Mesendoderm (in vitro differentiated cells): Measurements from ENCODE around the gene KRTCAP3.

ENCODE experiments used
- DNase-seq: peaks from one replicate; pipeline ENCODE4 v3.0.0; 2013
- H2AK5ac ChIP-seq: 2 replicates; pipeline ENCODE4 v1.6.1; 2013; ENCODE audit warnings: low read length, inconsistent platforms
- H2BK120ac ChIP-seq: 2 replicates; pipeline ENCODE4 v1.6.1; 2013; ENCODE audit warnings: low read depth, mild to moderate bottlenecking, low read length, moderate library complexity, mixed read lengths
- H2BK15ac ChIP-seq: replicated peaks from 2 replicates; pipeline ENCODE4 v1.6.1; 2013; ENCODE audit warnings: low read depth, mild to moderate bottlenecking, moderate library complexity
- H2BK5ac ChIP-seq: 2 replicates; pipeline ENCODE4 v1.6.1; 2013; ENCODE audit warnings: low read length, inconsistent platforms
- H3K18ac ChIP-seq: 2 replicates; pipeline ENCODE4 v1.6.1; 2013; ENCODE audit warnings: mild to moderate bottlenecking, low read length, mixed read lengths
- H3K23ac ChIP-seq: one replicate; pipeline ENCODE4 v1.6.1; 2013; ENCODE audit warnings: low read length
- H3K27ac ChIP-seq: 2 replicates; pipeline ENCODE4 v1.5.1; 2013; ENCODE audit warnings: low read depth, mild to moderate bottlenecking, inconsistent platforms, low read length, moderate library complexity
- H3K27me3 ChIP-seq: 2 replicates; pipeline ENCODE4 v1.6.1; 2013; ENCODE audit warnings: low read length, control low read depth, mild to moderate bottlenecking, inconsistent platforms; ENCODE audit not compliant: insufficient read depth, poor library complexity
- H3K36me3 ChIP-seq: 2 replicates; pipeline ENCODE4 v1.6.1; 2013; ENCODE audit warnings: low read length, inconsistent platforms; ENCODE audit not compliant: control insufficient read depth, insufficient read depth
- H3K4ac ChIP-seq: one replicate; pipeline ENCODE4 v1.6.1; 2013; ENCODE audit warnings: low read depth, mild to moderate bottlenecking, low read length, moderate library complexity
- H3K4me1 ChIP-seq: 2 replicates; pipeline ENCODE4 v1.6.1; 2013; ENCODE audit warnings: low read depth, low read length, inconsistent platforms; ENCODE audit not compliant: control insufficient read depth
- H3K4me2 ChIP-seq: 2 replicates; pipeline ENCODE4 v1.6.1; 2013; ENCODE audit warnings: low read length
- H3K4me3 ChIP-seq: 2 replicates; pipeline ENCODE4 v1.5.1; 2013; ENCODE audit warnings: mild to moderate bottlenecking, low read length
- H3K56ac ChIP-seq: one replicate; pipeline ENCODE4 v1.6.1; 2013; ENCODE audit warnings: low read length
- H3K79me1 ChIP-seq: 2 replicates; pipeline ENCODE4 v1.6.1; 2013; ENCODE audit warnings: low read length, inconsistent platforms
- H3K79me2 ChIP-seq: 2 replicates; pipeline ENCODE4 v1.6.1; 2013; ENCODE audit warnings: mild to moderate bottlenecking, low read length; ENCODE audit not compliant: control insufficient read depth, insufficient read depth
- H3K9ac ChIP-seq: 2 replicates; pipeline ENCODE4 v1.6.1; 2013; ENCODE audit warnings: low read length, inconsistent platforms
- H4K5ac ChIP-seq: one replicate; pipeline ENCODE4 v1.6.1; 2013; ENCODE audit warnings: low read length
- H4K8ac ChIP-seq: one replicate; pipeline ENCODE4 v1.6.1; 2013; ENCODE audit warnings: low read depth, mild to moderate bottlenecking, control low read depth, low read length, moderate library complexity
- WGBS: extraction: QIAGEN DNeasy Blood & Tissue Kit; methylation state at CpG from one replicate; pipeline ENCODE4 v1.1.7; 2013; ENCODE audit warnings: low lambda C conversion rate, missing lambda C conversion rate; ENCODE audit not compliant: insufficient coverage; ENCODE audit errors: extremely low coverage; 5-methylcytosine and 5-hydroxymethylcytosine counted together

KRTCAP3 gene

GRCh38 chr2:27464443-27464842 lies 22.3 kb downstream of the KRTCAP3 start:
- Histone ChIP-seq H3K4ac (no peak overlapping the region), H3K23ac (no peak overlapping the region), H3K27me3 (no peaks in the 10 kb centered on the region), H3K4me2 (no peak overlapping the region), H2BK120ac (no peak overlapping the region), H3K79me1 (no peaks in the 10 kb centered on the region), H4K8ac (no peak overlapping the region), H3K56ac (no peak overlapping the region), H3K4me1 (no peaks in the 10 kb centered on the region), H3K9ac (no peak overlapping the region), H4K5ac (no peak overlapping the region), H3K79me2 (no peaks in the 10 kb centered on the region), H3K18ac (no peak overlapping the region), H3K27ac (no peak overlapping the region), H2BK15ac (no peak overlapping the region), H2AK5ac (no peak overlapping the region), H3K4me3 (no peak overlapping the region), H3K36me3 (peaks cover 2% of the 10 kb centered on the region), H2BK5ac (no peak overlapping the region)
- no CpG with 5 or more reads among the region's 7 CpGs for WGBS
- no peak for DNase-seq

- Histone ChIP-seq H3K27ac (no peak overlapping the region), H3K4me3 (no peak overlapping the region)
- no CpG with 5 or more reads among the region's 5 CpGs for WGBS
Observed at GRCh38 chr2:27471961-27472360, 29.8 kb downstream of the KRTCAP3 start.

GRCh38 chr2:27485496-27485895 lies 43.3 kb downstream of the KRTCAP3 start:
- no peaks in the 10 kb centered on the region for H3K79me2 ChIP-seq
- H3K9ac ChIP-seq = no peak overlapping the region
- H3K27me3 ChIP-seq = no peaks in the 10 kb centered on the region
- H3K4me3 ChIP-seq = no peak overlapping the region
- H3K4me1 ChIP-seq = no peaks in the 10 kb centered on the region
- H3K4ac ChIP-seq = no peak overlapping the region
- no peak overlapping the region for H3K4me2 ChIP-seq
- H2BK120ac ChIP-seq = no peak overlapping the region
- no peaks in the 10 kb centered on the region for H3K36me3 ChIP-seq
- no peak for DNase-seq
- no peak overlapping the region for H2BK15ac ChIP-seq
- H2AK5ac ChIP-seq = no peak overlapping the region
- WGBS = no CpG with 5 or more reads among the region's 3 CpGs
- H4K5ac ChIP-seq = no peak overlapping the region
- H3K27ac ChIP-seq = no peak overlapping the region
- H3K23ac ChIP-seq = no peak overlapping the region
- no peak overlapping the region for H3K18ac ChIP-seq
- H2BK5ac ChIP-seq = no peak overlapping the region
- no peak overlapping the region for H3K56ac ChIP-seq
- H3K79me1 ChIP-seq = peaks cover 2% of the 10 kb centered on the region
- no peak overlapping the region for H4K8ac ChIP-seq

More at GRCh38 chr2:27471961-27472360, 29.8 kb downstream of the KRTCAP3 start:
- Histone ChIP-seq H3K4me2 (no peak overlapping the region), H2BK15ac (no peak overlapping the region), H4K8ac (no peak overlapping the region), H2AK5ac (no peak overlapping the region), H3K4me1 (no peaks in the 10 kb centered on the region), H3K9ac (no peak overlapping the region), H3K18ac (no peak overlapping the region), H4K5ac (no peak overlapping the region), H3K4ac (no peak overlapping the region), H3K23ac (no peak overlapping the region), H2BK5ac (no peak overlapping the region), H3K79me1 (no peaks in the 10 kb centered on the region), H2BK120ac (no peak overlapping the region), H3K79me2 (no peaks in the 10 kb centered on the region), H3K27me3 (no peaks in the 10 kb centered on the region), H3K36me3 (no peaks in the 10 kb centered on the region), H3K56ac (no peak overlapping the region)
- DNase-seq = peak; percentile 62

GRCh38 chr2:27489118-27489497 lies 46.9 kb downstream of the KRTCAP3 start:
- Histone ChIP-seq H4K5ac (no peak overlapping the region), H2BK5ac (no peak overlapping the region), H3K4me1 (no peaks in the 10 kb centered on the region), H3K4me3 (peak overlapping the region; percentile 95), H3K18ac (no peak overlapping the region), H3K79me2 (no peaks in the 10 kb centered on the region), H3K36me3 (no peaks in the 10 kb centered on the region), H3K56ac (peak overlapping the region; percentile 86), H3K9ac (peak overlapping the region; percentile 76), H3K79me1 (peaks cover 2% of the 10 kb centered on the region), H3K4me2 (peak overlapping the region; percentile 100), H3K23ac (no peak overlapping the region), H2BK120ac (no peak overlapping the region), H4K8ac (no peak overlapping the region), H2AK5ac (no peak overlapping the region), H2BK15ac (no peak overlapping the region), H3K4ac (no peak overlapping the region), H3K27ac (no peak overlapping the region), H3K27me3 (no peaks in the 10 kb centered on the region)
- peak; percentile 38 for DNase-seq
- WGBS = no CpG with 5 or more reads among the region's 11 CpGs

GRCh38 chr2:27489498-27490397 lies 47.6 kb downstream of the KRTCAP3 start, which contains the start of gene IFT172:
TSS of gene IFT172 (minus strand) at chr2:27489743. CDS start at chr2:27489653, 90 bp downstream.
- Histone ChIP-seq H2BK5ac (no peak within 1 kb of the TSS), H3K27ac (no peak within 1 kb of the TSS), H3K18ac (no peak within 1 kb of the TSS), H4K5ac (no peak within 1 kb of the TSS), H3K36me3 (no peaks in the 10 kb centered on the region), H2BK15ac (no peak within 1 kb of the TSS), H3K79me1 (peaks cover 2% of the 10 kb centered on the region), H3K9ac (peak within 1 kb of the TSS; percentile 76), H3K4me2 (peak within 1 kb of the TSS; percentile 100), H2AK5ac (no peak within 1 kb of the TSS), H3K4ac (no peak within 1 kb of the TSS), H4K8ac (no peak within 1 kb of the TSS), H3K27me3 (no peaks in the 10 kb centered on the region), H2BK120ac (no peak within 1 kb of the TSS), H3K4me3 (peak within 1 kb of the TSS; percentile 95), H3K4me1 (no peaks in the 10 kb centered on the region), H3K79me2 (no peaks in the 10 kb centered on the region), H3K56ac (peak within 1 kb of the TSS; percentile 86), H3K23ac (no peak within 1 kb of the TSS)
- DNase-seq = peak; percentile 100
- no CpG with 5 or more reads among the region's 43 CpGs for WGBS
